Left lung (tissue), 10 donors: ENCODE measurements around the gene PLPPR3. TPM values are rescaled to one million over a fixed set of nuclear protein-coding genes. Genes with fewer than 3 reads are reported as not detected.
"Not testable (repeated sequence)": the region's sequence is repeated elsewhere in the genome, so short reads cannot be mapped to it uniquely, and the experiment has no call there.

ENCODE experiments used
- ATAC-seq: fragments of 200-7000 bp; cut with Tn5 transposase; one replicate; pipeline ENCODE4 v1.9.1; 2020; ENCODE audit warnings: moderate library complexity
- DNase-seq, 4 donors: peaks; one replicate each; pipeline ENCODE4 v3.0.0-alpha.2; 2013 to 2020
- H3K27ac ChIP-seq, 2 donors: fragments of 200-600 bp; sonication (generic) in 1 of 2; one replicate each; pipeline versions ENCODE4 v1.5.0 to v1.8.0; 2020 to 2021
- H3K27me3 ChIP-seq, 2 donors: fragments of 200-600 bp; sonication (generic) in 1 of 2; one replicate each; pipeline versions ENCODE4 v1.5.0 to v1.8.0; 2020 to 2021
- H3K36me3 ChIP-seq, 2 donors: fragments of 200-600 bp; sonication (generic) in 1 of 2; one replicate each; pipeline versions ENCODE4 v1.5.0 to v1.8.0; 2020 to 2021
- H3K4me1 ChIP-seq, 2 donors: fragments of 200-600 bp; one replicate each; pipeline ENCODE4 v1.8.0; 2021
- H3K4me3 ChIP-seq, 2 donors: fragments of 200-600 bp; sonication (generic) in 1 of 2; one replicate each; pipeline versions ENCODE4 v1.5.0 to v1.8.0; 2020 to 2021; ENCODE audit warnings: mild to moderate bottlenecking in 1 of 2
- H3K9me3 ChIP-seq, 2 donors: fragments of 200-600 bp; sonication (generic) in 1 of 2; one replicate each; pipeline versions ENCODE4 v1.5.0 to v1.8.0; 2020 to 2021
- CTCF ChIP-seq, 2 donors: fragments of 200-600 bp; sonication (generic) in 1 of 2; IDR thresholded peaks; one replicate each; pipeline versions ENCODE4 v1.5.0 to v1.8.0; 2021; ENCODE audit warnings: antibody characterized with exemption in 2 of 2
- intact Hi-C, 2 donors: fragments of 100-400 bp; cut with DNase I; formaldehyde crosslinking; loops; one replicate each; pipeline versions ENCODE4 v1.11.2 to v1.14.2; 2022
- polyA plus RNA-seq, 6 donors: library from polyadenylated mRNA; unstranded; fragments of 120-200 nt; gene quantifications; one replicate each; pipeline ENCODE4 v1.2.1, GENCODE V29; 2013; ENCODE audit not compliant: insufficient read length in 6 of 6
- total RNA-seq, 2 donors: library from RNA; stranded (reverse); fragmentation: NEBNext Ultra II Directional; extraction: Animal tissue kit (Norgen Biotek cat#: 25700); gene quantifications; one replicate each; pipeline ENCODE4 v1.2.1, GENCODE V29; 2021
- donor health status: DM: no; HTN: yes; CAD: no.
- donor health status: DM: no; HTN: no; CAD: no.

PLPPR3 gene
- total and polyA plus RNA-seq, 8 donors: 1.6 to 11.9 (median 6.3) TPM

- intact Hi-C loops: no loop called here
- H3K27ac ChIP-seq: no peak overlapping the region
- no peak for TF ChIP-seq CTCF (IDR thresholded peaks at IDR 0.05)
- peak overlapping the region; percentile 13 to 35 for H3K4me3 ChIP-seq
- no peak for DNase-seq
- ATAC-seq: peak; percentile 9
- H3K36me3 ChIP-seq: no peaks in the 10 kb centered on the region
- H3K9me3 ChIP-seq: no peaks in the 10 kb centered on the region
- peaks cover 3 to 52% of the 10 kb centered on the region in 2 donors for H3K4me1 ChIP-seq
- peaks cover 18 to 36% of the 10 kb centered on the region in 2 donors for H3K27me3 ChIP-seq
Observed at GRCh38 chr19:821231-821824, 427 bp downstream of the PLPPR3 start.

- DNase-seq, ATAC-seq, intact Hi-C loops, H3K4me3 ChIP-seq, H3K27ac ChIP-seq, H3K36me3 ChIP-seq, H3K9me3 ChIP-seq: not testable (repeated sequence)
- H3K27me3 ChIP-seq: peaks cover 18 to 36% of the 10 kb centered on the region in 2 donors
- peaks cover 3 to 41% of the 10 kb centered on the region in 2 donors for H3K4me1 ChIP-seq
Observed at GRCh38 chr19:820212-820611, 1.5 kb downstream of the PLPPR3 start.

GRCh38 chr19:816500-816857, 5.3 kb downstream of the PLPPR3 start:
- intact Hi-C loops: no loop called here
- DNase-seq (no peak), ATAC-seq (no peak)
- H3K9me3 ChIP-seq: no peaks in the 10 kb centered on the region
- peaks cover 0 to 33% of the 10 kb centered on the region in 2 donors for H3K36me3 ChIP-seq
- peaks cover 0 to 9% of the 10 kb centered on the region in 2 donors for H3K27me3 ChIP-seq
- no peak overlapping the region for H3K27ac ChIP-seq
- peaks cover under 1 to 4% of the 10 kb centered on the region in 2 donors for H3K4me1 ChIP-seq
- no peak for TF ChIP-seq CTCF (IDR thresholded peaks at IDR 0.05)
- H3K4me3 ChIP-seq: no peak overlapping the region

- ATAC-seq: no peak
Observed at GRCh38 chr19:815775-816499, 5.8 kb downstream of the PLPPR3 start.

GRCh38 chr19:815079-815774, 6.5 kb downstream of the PLPPR3 start:
- DNase-seq (no peak), ATAC-seq (no peak)
- Histone ChIP-seq H3K27ac (no peak overlapping the region), H3K4me1 (no peaks in the 10 kb centered on the region), H3K27me3 (no peaks in the 10 kb centered on the region), H3K4me3 (no peak overlapping the region), H3K9me3 (no peaks in the 10 kb centered on the region), H3K36me3 (peaks cover 0 to 46% of the 10 kb centered on the region in 2 donors)
- no peak for TF ChIP-seq CTCF (IDR thresholded peaks at IDR 0.05)
- intact Hi-C loops: no loop called here

More at GRCh38 chr19:815775-816499, 5.8 kb downstream of the PLPPR3 start:
- DNase-seq: no peak
- Histone ChIP-seq H3K27me3 (peaks cover 0 to 3% of the 10 kb centered on the region in 2 donors), H3K4me3 (no peak overlapping the region), H3K4me1 (no peaks in the 10 kb centered on the region), H3K9me3 (no peaks in the 10 kb centered on the region), H3K36me3 (peaks cover 0 to 39% of the 10 kb centered on the region in 2 donors), H3K27ac (no peak overlapping the region)
- intact Hi-C loops: no loop called here
- TF ChIP-seq CTCF (IDR thresholded peaks at IDR 0.05): no peak
